ENCODE results near the gene CSTB. TPM values are rescaled to one million over a fixed set of nuclear protein-coding genes. Genes with fewer than 3 reads are reported as not detected.

CSTB gene
- total and polyA plus RNA-seq, 12 donors = 9.5 to 143 (median 60.6) TPM

DNA sequence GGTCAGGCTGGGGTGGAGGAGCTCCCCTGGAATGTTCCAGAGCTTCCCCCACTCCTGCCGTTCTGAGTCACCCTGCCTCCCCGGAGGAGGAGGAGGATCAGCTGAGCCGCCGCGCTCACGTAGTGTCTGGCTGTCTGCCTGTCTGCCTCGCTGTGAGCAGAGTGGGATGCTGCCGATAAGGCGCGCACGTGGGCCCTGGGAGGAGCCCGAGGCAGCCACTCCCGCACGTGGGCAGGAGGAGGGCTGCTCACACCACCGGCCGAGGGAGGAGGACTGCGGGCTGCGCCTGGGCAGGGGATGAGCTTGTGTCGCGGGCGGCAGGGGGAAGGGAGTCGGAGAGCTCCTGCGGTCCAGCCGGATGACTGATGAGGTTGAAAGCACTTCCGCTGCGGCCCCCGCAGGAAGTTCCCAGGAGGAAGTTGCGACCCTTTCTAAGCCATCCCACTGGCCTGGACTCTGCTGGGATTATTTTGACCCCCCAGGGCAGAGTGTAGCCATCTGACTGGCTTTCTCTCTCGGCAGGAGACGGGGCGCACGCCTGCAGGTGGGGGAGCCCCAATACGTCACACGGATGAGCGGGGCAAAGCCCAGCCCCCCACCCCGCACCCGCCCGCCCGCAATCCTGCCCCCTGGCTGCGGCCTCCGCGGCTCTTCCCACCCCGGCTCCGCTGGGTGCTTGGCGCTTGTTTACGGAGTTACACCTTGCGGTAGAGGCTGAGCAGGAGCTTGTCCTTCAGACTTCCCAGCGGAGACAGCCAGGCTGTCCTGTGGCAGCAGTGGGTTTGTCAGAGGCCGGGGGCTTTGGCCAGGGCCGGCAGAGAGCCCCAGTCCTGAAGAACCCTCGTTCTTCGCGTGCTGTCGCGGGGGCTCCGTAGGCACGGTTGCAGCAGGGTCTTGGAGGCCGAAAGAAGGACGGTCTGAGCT is 47.4 kb downstream of the CSTB start:
- H3K4me3 ChIP-seq = peak overlapping the region in 2 of 4 donors; percentile 41 to 63
- H3K27me3 ChIP-seq = no peaks in the 10 kb centered on the region
- H3K27ac ChIP-seq = peak overlapping the region; percentile 88 to 99 (median 98)
- H3K9me3 ChIP-seq (replicated peaks in 1 of 3) = no peaks in the 10 kb centered on the region
- 6 to 29% (median 8%) methylated on average over 9 to 59 of the region's 59 CpGs for WGBS, 4 donors
- H3K4me1 ChIP-seq (replicated peaks in 1 of 2) = peaks cover 48 to 61% of the 10 kb centered on the region in 2 donors
- peak; percentile 74 to 94 for TF ChIP-seq POLR2A (IDR thresholded peaks at IDR 0.05)
- TF ChIP-seq, protein P1, sequence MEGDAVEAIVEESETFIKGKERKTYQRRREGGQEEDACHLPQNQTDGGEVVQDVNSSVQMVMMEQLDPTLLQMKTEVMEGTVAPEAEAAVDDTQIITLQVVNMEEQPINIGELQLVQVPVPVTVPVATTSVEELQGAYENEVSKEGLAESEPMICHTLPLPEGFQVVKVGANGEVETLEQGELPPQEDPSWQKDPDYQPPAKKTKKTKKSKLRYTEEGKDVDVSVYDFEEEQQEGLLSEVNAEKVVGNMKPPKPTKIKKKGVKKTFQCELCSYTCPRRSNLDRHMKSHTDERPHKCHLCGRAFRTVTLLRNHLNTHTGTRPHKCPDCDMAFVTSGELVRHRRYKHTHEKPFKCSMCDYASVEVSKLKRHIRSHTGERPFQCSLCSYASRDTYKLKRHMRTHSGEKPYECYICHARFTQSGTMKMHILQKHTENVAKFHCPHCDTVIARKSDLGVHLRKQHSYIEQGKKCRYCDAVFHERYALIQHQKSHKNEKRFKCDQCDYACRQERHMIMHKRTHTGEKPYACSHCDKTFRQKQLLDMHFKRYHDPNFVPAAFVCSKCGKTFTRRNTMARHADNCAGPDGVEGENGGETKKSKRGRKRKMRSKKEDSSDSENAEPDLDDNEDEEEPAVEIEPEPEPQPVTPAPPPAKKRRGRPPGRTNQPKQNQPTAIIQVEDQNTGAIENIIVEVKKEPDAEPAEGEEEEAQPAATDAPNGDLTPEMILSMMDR (IDR thresholded peaks at IDR 0.05) = peak in 2 of 6 experiments; percentile 10 to 45
- H3K36me3 ChIP-seq (replicated peaks in 1 of 2) = peaks cover 0 to 6% of the 10 kb centered on the region in 2 donors
- peak; percentile 97 to 99 (median 99) for DNase-seq
- intact Hi-C loops (cut with DNase I) = no loop called here

- Histone ChIP-seq H3K27me3 (no peaks in the 10 kb centered on the region), H3K4me3 (peak overlapping the region in 2 of 4 donors; percentile 41 to 63), H3K36me3 (replicated peaks in 1 of 2) (peaks cover 0 to 10% of the 10 kb centered on the region in 2 donors), H3K9me3 (replicated peaks in 1 of 3) (no peaks in the 10 kb centered on the region), H3K4me1 (replicated peaks in 1 of 2) (peaks cover 48 to 61% of the 10 kb centered on the region in 2 donors), H3K27ac (peak overlapping the region; percentile 88 to 99 (median 98))
- TF ChIP-seq POLR2A (IDR thresholded peaks at IDR 0.05) = no peak
- TF ChIP-seq, protein P1 (IDR thresholded peaks at IDR 0.05) = no peak
- intact Hi-C loops (cut with DNase I) = no loop called here
- peak in 4 of 7 donors; percentile 73 to 83 (median 78) for DNase-seq
- WGBS, 4 donors = 13 to 22% (median 20%) methylated on average over 3 to 7 of the region's 7 CpGs; no CpG with 5 or more reads in 1 of the 4 donors
Measured at GRCh38 chr21:43728154-43728466, 48.0 kb downstream of the CSTB start.

GRCh38 chr21:43727519-43728153 is 48.5 kb downstream of the CSTB start:
- peaks cover 0 to 10% of the 10 kb centered on the region in 2 donors for H3K36me3 ChIP-seq (replicated peaks in 1 of 2)
- TF ChIP-seq, protein P1 (IDR thresholded peaks at IDR 0.05) = no peak
- no peak for TF ChIP-seq POLR2A (IDR thresholded peaks at IDR 0.05)
- H3K4me3 ChIP-seq = peak overlapping the region in 1 of 4 donors; percentile 63
- DNase-seq = peak in 6 of 7 donors; percentile 70 to 86 (median 82)
- peak overlapping the region; percentile 88 to 99 (median 98) for H3K27ac ChIP-seq
- intact Hi-C loops (cut with DNase I) = no loop called here
- 36 to 47% (median 36%) methylated on average over 5 to 10 of the region's 10 CpGs; no CpG with 5 or more reads in 1 of the 4 donors for WGBS, 4 donors
- no peaks in the 10 kb centered on the region for H3K9me3 ChIP-seq (replicated peaks in 1 of 3)
- H3K27me3 ChIP-seq = no peaks in the 10 kb centered on the region
- peaks cover 48 to 58% of the 10 kb centered on the region in 2 donors for H3K4me1 ChIP-seq (replicated peaks in 1 of 2)

Data from adrenal gland (tissue), 12 donors.